Heart right ventricle (tissue), 16 donors: ENCODE results near the gene TMTC1. TPM values are rescaled to one million over a fixed set of nuclear protein-coding genes. Genes with fewer than 3 reads are reported as not detected.

Source experiments
- ATAC-seq, 8 donors: fragments of 200-7000 bp; cut with Tn5 transposase; one replicate each; pipeline ENCODE4 v1.9.1; 2020; ENCODE audit warnings: mild to moderate bottlenecking in 8 of 8, moderate library complexity in 8 of 8, moderate number of reproducible peaks in 1 of 8
- DNase-seq, 2 donors: peaks; one replicate each; pipeline ENCODE4 v3.0.0-alpha.2; 2020
- H3K27ac ChIP-seq, 10 donors: fragments of 200-600 bp; sonication (generic) in 2 of 10; one replicate each; pipeline versions ENCODE4 v1.5.0 to v1.8.0; 2020 to 2022; ENCODE audit warnings: mild to moderate bottlenecking in 3 of 10
- H3K27me3 ChIP-seq, 7 donors: fragments of 200-600 bp; one replicate each; pipeline ENCODE4 v1.8.0; 2021 to 2022; ENCODE audit warnings: mild to moderate bottlenecking in 2 of 7
- H3K36me3 ChIP-seq, 9 donors: fragments of 200-600 bp; sonication (generic) in 1 of 9; one replicate each; pipeline versions ENCODE4 v1.5.0 to v1.8.0; 2020 to 2022; ENCODE audit warnings: mild to moderate bottlenecking in 2 of 9
- H3K4me1 ChIP-seq, 9 donors: fragments of 200-600 bp; sonication (generic) in 1 of 9; one replicate each; pipeline versions ENCODE4 v1.5.0 to v1.8.0; 2020 to 2022; ENCODE audit warnings: mild to moderate bottlenecking in 4 of 9
- H3K4me3 ChIP-seq, 10 donors: fragments of 200-600 bp; sonication (generic) in 2 of 10; one replicate each; pipeline versions ENCODE4 v1.5.0 to v1.8.0; 2020 to 2022; ENCODE audit warnings: mild to moderate bottlenecking in 7 of 10, moderate library complexity in 2 of 10
- H3K9me3 ChIP-seq, 11 donors: fragments of 200-600 bp in 10 of 11; sonication (generic) in 2 of 11; one replicate each; pipeline versions ENCODE4 v1.5.0 to v1.8.0; 2013 to 2022; ENCODE audit warnings: mild to moderate bottlenecking in 2 of 11, control low read depth in 1 of 11, moderate library complexity in 1 of 11
- CTCF ChIP-seq, 9 donors: fragments of 200-600 bp; sonication (generic) in 2 of 9; IDR thresholded peaks; one replicate each; pipeline versions ENCODE4 v1.5.0 to v1.8.0; 2021 to 2022; ENCODE audit warnings: antibody characterized with exemption in 9 of 9, mild to moderate bottlenecking in 5 of 9, moderate library complexity in 1 of 9
- WGBS, 2 donors: extraction: QIAGEN DNeasy Blood & Tissue Kit; methylation state at CpG; one replicate each; pipeline ENCODE4 v1.1.7; 2013; ENCODE audit warnings: inconsistent platforms in 1 of 2; 5-methylcytosine and 5-hydroxymethylcytosine counted together
- intact Hi-C, 10 donors: fragments of 100-400 bp; cut with DNase I; formaldehyde crosslinking; loops; one replicate each; pipeline versions ENCODE4 v1.11.1 to v1.14.2; 2022
- polyA plus RNA-seq, 2 donors: library from polyadenylated mRNA; stranded (reverse); fragments of 200-250 nt; gene quantifications; one replicate each; pipeline ENCODE4 v1.2.3, GENCODE V29; 2013
- total RNA-seq, 10 donors: library from RNA; stranded (reverse); fragmentation: NEBNext Ultra II Directional in 3 of 10; extraction: Animal tissue kit (Norgen Biotek cat#: 25700) in 3 of 10; gene quantifications; one replicate each; pipeline versions ENCODE4 v1.2.1 to v1.2.4, GENCODE V29; 2021 to 2023
- donor health status: Arrhythmogenic right ventricular cardiomyopathy.
- donor health status: ischemic (EF 13 %, LVEDD 7.1; RV severe dilation, severe dysfunction).
- donor health status: healthy with polysubstance abuse.
- donor health status: DM: no; HTN: yes; CAD: no.
- donor health status: DM: no; HTN: no; CAD: no.
- donor health status: ischemic (EF 25% LVEDD 6.9; RV normal size, moderate dysfunction).
- donor health status: ischemic (EF 25% LVEDD 5.7; RV mildly dilated, moderate dysfunction).
- donor health status: healthy.
- donor health status: DM: yes; HTN: yes; CAD: no.
- donor health status: Ischemic cardiomyopathy.
- donor health status: ischemic (EF 35%, LVEDD 5.7; RV mildly dilated, moderate dysfunction).
- donor health status: nonischemic (EF 11% LVEDD 7.7; RV severe dilation, severe dysfunction).
- donor health status: DM: yes; HTN: yes; CAD: no.
- donor health status: PGD.
- donor health status: ischemic (EF 29% LVEDD 5.4; RV normal size, mild dysfunction).
- donor health status: nonischemic (EF 23%, LVEDD 6.1; RV moderate dilation, normal function).

The TMTC1 gene
- total and polyA plus RNA-seq, 12 donors = 9.6 to 54.2 (median 22.9) TPM

- Histone ChIP-seq H3K9me3 (no peaks in the 10 kb centered on the region), H3K27me3 (no peaks in the 10 kb centered on the region), H3K27ac (no peak overlapping the region), H3K36me3 (peaks cover 0 to 16% (median 0%) of the 10 kb centered on the region in 9 donors), H3K4me1 (peaks cover 0 to 50% (median 29%) of the 10 kb centered on the region in 9 donors), H3K4me3 (no peak overlapping the region)
- no peak for TF ChIP-seq CTCF (IDR thresholded peaks at IDR 0.05)
- 80% methylated on average over 7 of the region's 7 CpGs for WGBS, 2 donors
- intact Hi-C loops = no loop called here
- peak in 3 of 8 donors; percentile 22 to 29 (median 28) for ATAC-seq
- no peak for DNase-seq
Measured at GRCh38 chr12:29610473-29611170, 173.1 kb downstream of the TMTC1 start.

DNA sequence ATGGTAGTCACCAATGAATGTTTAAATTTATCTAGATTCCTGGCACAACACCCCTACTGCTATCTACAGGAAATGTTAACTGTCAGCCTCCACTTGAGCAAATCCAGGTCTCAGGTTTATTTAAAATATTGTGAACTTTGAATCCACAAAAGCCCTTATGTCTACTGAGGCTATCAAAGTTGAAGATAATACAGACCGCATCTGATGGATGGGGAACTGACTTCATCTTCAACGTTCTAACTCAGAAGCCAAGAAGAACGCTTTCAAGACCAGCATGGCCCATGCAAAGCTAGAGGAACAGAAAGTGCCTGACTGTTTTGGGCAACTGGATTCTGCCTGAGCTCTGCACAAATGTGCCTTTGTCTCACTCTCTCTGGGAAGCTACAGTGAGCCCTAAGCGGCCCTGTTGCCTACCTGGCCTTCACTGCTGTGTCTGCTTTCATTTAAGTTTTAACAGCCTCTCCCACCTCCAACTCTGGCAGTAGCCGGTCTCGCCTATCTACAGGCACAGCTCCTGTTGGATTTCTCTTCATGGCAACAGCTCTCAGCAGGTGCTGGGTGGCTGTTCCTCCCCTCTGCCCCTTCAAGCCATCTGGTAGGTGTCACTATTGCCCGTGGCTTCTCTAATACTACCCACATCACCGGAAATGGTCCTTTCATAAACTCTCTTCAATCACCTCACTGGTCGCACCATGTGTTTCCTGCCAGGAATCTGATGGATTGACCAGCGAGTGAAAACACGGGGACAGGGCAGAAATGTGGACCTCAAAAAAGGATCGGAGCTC lies 174.1 kb downstream of the TMTC1 start:
- Histone ChIP-seq H3K27ac (no peak overlapping the region), H3K27me3 (no peaks in the 10 kb centered on the region), H3K36me3 (peaks cover 0 to 16% (median 0%) of the 10 kb centered on the region in 9 donors), H3K9me3 (no peaks in the 10 kb centered on the region), H3K4me1 (peaks cover 0 to 45% (median 29%) of the 10 kb centered on the region in 9 donors), H3K4me3 (no peak overlapping the region)
- TF ChIP-seq CTCF (IDR thresholded peaks at IDR 0.05) = no peak
- no peak for DNase-seq
- peak in 6 of 8 donors; percentile 23 to 69 (median 39) for ATAC-seq
- WGBS, 2 donors = 53 to 61% methylated on average over 12 of the region's 12 CpGs
- intact Hi-C loops = no loop called here

GRCh38 chr12:29608581-29608980 lies 175.2 kb downstream of the TMTC1 start:
- intact Hi-C loops = no loop called here
- Histone ChIP-seq H3K4me3 (no peak overlapping the region), H3K27ac (no peak overlapping the region), H3K4me1 (peaks cover 0 to 45% (median 29%) of the 10 kb centered on the region in 9 donors), H3K9me3 (no peaks in the 10 kb centered on the region), H3K27me3 (no peaks in the 10 kb centered on the region), H3K36me3 (peaks cover 0 to 17% (median 0%) of the 10 kb centered on the region in 9 donors)
- ATAC-seq = peak in 1 of 8 donors; percentile 8
- no peak for TF ChIP-seq CTCF (IDR thresholded peaks at IDR 0.05)
- 74 to 79% methylated on average over 7 of the region's 7 CpGs for WGBS, 2 donors
- no peak for DNase-seq

DNA sequence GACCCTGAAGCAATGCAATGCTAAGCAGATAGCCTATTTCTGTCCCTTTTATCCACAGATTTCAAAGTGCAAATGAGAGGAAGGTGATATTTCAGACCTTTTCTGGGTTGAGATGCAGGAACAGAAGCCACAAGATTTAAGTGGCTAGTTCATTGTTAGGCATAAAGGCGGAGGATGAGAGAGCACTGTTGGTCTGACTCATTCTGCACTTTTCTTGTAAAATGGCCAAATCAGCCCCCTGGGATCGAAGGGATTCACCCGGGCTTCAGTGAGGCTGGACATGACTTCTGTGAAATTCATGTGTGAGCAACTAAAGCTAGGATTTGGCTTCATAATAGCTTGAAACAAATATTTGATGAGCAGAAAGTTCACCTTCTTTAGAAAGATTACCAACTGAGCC lies 184.4 kb downstream of the TMTC1 start:
- Histone ChIP-seq H3K27me3 (no peaks in the 10 kb centered on the region), H3K27ac (no peak overlapping the region), H3K9me3 (no peaks in the 10 kb centered on the region), H3K4me1 (peaks cover 0 to 7% (median 0%) of the 10 kb centered on the region in 9 donors), H3K36me3 (peaks cover 0 to 36% (median 0%) of the 10 kb centered on the region in 9 donors), H3K4me3 (no peak overlapping the region)
- intact Hi-C loops = no loop called here
- ATAC-seq (peak in 3 of 8 donors; percentile 14 to 74 (median 28)), DNase-seq (peak in 1 of 2 donors; percentile 60)
- TF ChIP-seq CTCF (IDR thresholded peaks at IDR 0.05) = no peak
- WGBS, 2 donors = 64 to 66% methylated on average over 3 of the region's 3 CpGs
